Hepatocyte (in vitro differentiated cells): ENCODE results near the gene C11orf52.

Experiments used
- EZH2 ChIP-seq: fragments of 200-600 bp; sonication (generic); IDR thresholded peaks from 2 replicates; pipeline ENCODE4 v1.6.1; 2016; ENCODE audit warnings: antibody characterized with exemption, mild to moderate bottlenecking, borderline replicate concordance
- TF ChIP-seq, protein P1 (sequence below): fragments of 200-600 bp; sonication (generic); IDR thresholded peaks from 2 replicates; pipeline ENCODE4 v1.5.1; 2016; ENCODE audit warnings: antibody characterized with exemption, mild to moderate bottlenecking; ENCODE audit not compliant: poor library complexity

DNA sequence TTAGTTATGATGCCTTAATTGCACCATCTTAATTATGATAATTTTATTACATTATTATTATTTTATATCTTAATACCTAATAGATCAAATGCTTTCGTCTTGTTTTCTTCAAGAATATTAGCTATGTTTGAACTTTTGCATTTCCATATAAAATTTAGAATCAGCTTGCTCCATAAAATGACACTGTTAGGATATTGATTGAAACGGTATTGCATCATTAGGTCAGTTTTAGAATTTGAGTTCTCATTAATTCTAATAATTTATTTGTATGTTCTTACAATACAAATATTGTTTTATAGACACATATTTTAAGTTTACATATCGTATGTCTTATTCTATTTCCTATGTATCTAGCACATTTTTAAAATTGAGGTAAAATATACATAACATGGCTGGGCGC is 32.7 kb upstream of the C11orf52 start:
- TF ChIP-seq, protein P1, sequence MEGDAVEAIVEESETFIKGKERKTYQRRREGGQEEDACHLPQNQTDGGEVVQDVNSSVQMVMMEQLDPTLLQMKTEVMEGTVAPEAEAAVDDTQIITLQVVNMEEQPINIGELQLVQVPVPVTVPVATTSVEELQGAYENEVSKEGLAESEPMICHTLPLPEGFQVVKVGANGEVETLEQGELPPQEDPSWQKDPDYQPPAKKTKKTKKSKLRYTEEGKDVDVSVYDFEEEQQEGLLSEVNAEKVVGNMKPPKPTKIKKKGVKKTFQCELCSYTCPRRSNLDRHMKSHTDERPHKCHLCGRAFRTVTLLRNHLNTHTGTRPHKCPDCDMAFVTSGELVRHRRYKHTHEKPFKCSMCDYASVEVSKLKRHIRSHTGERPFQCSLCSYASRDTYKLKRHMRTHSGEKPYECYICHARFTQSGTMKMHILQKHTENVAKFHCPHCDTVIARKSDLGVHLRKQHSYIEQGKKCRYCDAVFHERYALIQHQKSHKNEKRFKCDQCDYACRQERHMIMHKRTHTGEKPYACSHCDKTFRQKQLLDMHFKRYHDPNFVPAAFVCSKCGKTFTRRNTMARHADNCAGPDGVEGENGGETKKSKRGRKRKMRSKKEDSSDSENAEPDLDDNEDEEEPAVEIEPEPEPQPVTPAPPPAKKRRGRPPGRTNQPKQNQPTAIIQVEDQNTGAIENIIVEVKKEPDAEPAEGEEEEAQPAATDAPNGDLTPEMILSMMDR: no peak
- no peak for TF ChIP-seq EZH2
